Endothelial cell (in vitro differentiated cells): ENCODE data around the gene EID3. TPM values are rescaled to one million over a fixed set of nuclear protein-coding genes. Genes with fewer than 3 reads are reported as not detected.
"Not testable (repeated sequence)": the region's sequence is repeated elsewhere in the genome, so short reads cannot be mapped to it uniquely, and the experiment has no call there.

ENCODE experiments used
- DNase-seq: peaks from one replicate; pipeline ENCODE4 v3.0.0; 2021; ENCODE audit warnings: low spot score
- H3K27ac Mint-ChIP-seq: one replicate; pipeline ENCODE4 v1.8.0; 2021; ENCODE audit warnings: mixed read lengths, inconsistent platforms; ENCODE audit not compliant: unreplicated experiment
- H3K27me3 Mint-ChIP-seq: one replicate; pipeline ENCODE4 v1.8.0; 2021; ENCODE audit warnings: mild to moderate bottlenecking, moderate library complexity, mixed read lengths, inconsistent platforms; ENCODE audit not compliant: unreplicated experiment
- H3K36me3 Mint-ChIP-seq: one replicate; pipeline ENCODE4 v1.8.0; 2021; ENCODE audit warnings: mild to moderate bottlenecking, low read depth, mixed read lengths, inconsistent platforms; ENCODE audit not compliant: unreplicated experiment
- H3K4me1 Mint-ChIP-seq: one replicate; pipeline ENCODE4 v1.8.0; 2021; ENCODE audit warnings: mild to moderate bottlenecking, mixed read lengths, inconsistent platforms; ENCODE audit not compliant: unreplicated experiment
- H3K4me3 Mint-ChIP-seq: one replicate; pipeline ENCODE4 v1.8.0; 2021; ENCODE audit warnings: mild to moderate bottlenecking, mixed read lengths, inconsistent platforms; ENCODE audit not compliant: unreplicated experiment
- H3K9me3 Mint-ChIP-seq: one replicate; pipeline ENCODE4 v1.8.0; 2021; ENCODE audit warnings: mixed read lengths, inconsistent platforms; ENCODE audit not compliant: unreplicated experiment
- total RNA-seq: library from RNA; stranded (reverse); fragmentation: NEBNext Ultra II Directional; extraction: Animal tissue kit (Norgen Biotek cat#: 25700); gene quantifications from one replicate; pipeline ENCODE4 v1.2.1, GENCODE V29; 2021; ENCODE audit not compliant: unreplicated experiment
- TF ChIP-seq, protein P1 (sequence below): fragments of 200-600 bp; sonication (generic); IDR thresholded peaks from one replicate; pipeline ENCODE4 v1.5.0; 2021; ENCODE audit warnings: antibody characterized with exemption; ENCODE audit not compliant: unreplicated experiment

EID3 gene
- total RNA-seq, 1 donor from 2014 or later: 2.2 TPM

GRCh38 chr12:104263580-104264358 lies 39.8 kb upstream of the EID3 start:
- Mint-ChIP-seq H3K9me3 (no peaks in the 10 kb centered on the region), H3K4me1 (peaks cover 9% of the 10 kb centered on the region), H3K4me3 (no peak overlapping the region), H3K27me3 (no peaks in the 10 kb centered on the region), H3K36me3 (no peaks in the 10 kb centered on the region), H3K27ac (peak overlapping the region; percentile 7)
- TF ChIP-seq, protein P1, sequence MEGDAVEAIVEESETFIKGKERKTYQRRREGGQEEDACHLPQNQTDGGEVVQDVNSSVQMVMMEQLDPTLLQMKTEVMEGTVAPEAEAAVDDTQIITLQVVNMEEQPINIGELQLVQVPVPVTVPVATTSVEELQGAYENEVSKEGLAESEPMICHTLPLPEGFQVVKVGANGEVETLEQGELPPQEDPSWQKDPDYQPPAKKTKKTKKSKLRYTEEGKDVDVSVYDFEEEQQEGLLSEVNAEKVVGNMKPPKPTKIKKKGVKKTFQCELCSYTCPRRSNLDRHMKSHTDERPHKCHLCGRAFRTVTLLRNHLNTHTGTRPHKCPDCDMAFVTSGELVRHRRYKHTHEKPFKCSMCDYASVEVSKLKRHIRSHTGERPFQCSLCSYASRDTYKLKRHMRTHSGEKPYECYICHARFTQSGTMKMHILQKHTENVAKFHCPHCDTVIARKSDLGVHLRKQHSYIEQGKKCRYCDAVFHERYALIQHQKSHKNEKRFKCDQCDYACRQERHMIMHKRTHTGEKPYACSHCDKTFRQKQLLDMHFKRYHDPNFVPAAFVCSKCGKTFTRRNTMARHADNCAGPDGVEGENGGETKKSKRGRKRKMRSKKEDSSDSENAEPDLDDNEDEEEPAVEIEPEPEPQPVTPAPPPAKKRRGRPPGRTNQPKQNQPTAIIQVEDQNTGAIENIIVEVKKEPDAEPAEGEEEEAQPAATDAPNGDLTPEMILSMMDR: no peak
- no peak for DNase-seq

- not testable (repeated sequence) for H3K4me3 Mint-ChIP-seq, H3K36me3 Mint-ChIP-seq, H3K9me3 Mint-ChIP-seq, H3K27me3 Mint-ChIP-seq, H3K4me1 Mint-ChIP-seq, H3K27ac Mint-ChIP-seq, DNase-seq
Observed at GRCh38 chr12:104265436-104265835, 38.1 kb upstream of the EID3 start.

DNA sequence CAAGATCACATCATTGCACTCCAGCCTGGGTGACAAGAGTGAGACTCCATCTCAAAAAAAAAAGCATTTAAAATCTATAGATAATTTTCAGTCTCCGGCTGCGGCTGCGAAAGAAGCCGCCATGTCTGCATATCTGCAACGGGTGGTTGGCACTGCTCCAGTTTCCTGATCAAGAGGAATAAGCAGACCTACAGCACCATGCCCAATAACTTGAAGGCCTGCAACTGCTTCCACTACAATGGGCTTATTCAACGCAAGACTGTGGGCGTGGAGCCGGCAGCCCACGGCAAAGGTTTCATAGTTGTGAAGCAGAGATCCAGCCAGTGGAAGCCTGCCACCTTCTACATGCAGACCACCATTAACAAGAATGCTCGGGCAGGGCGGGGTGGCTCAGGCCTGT lies 30.6 kb upstream of the EID3 start:
- no peak overlapping the region for H3K4me3 Mint-ChIP-seq
- TF ChIP-seq, protein P1: no peak
- no peaks in the 10 kb centered on the region for H3K4me1 Mint-ChIP-seq
- H3K27ac Mint-ChIP-seq: no peak overlapping the region
- peaks cover 3% of the 10 kb centered on the region for H3K27me3 Mint-ChIP-seq
- H3K9me3 Mint-ChIP-seq: no peaks in the 10 kb centered on the region
- no peaks in the 10 kb centered on the region for H3K36me3 Mint-ChIP-seq
- no peak for DNase-seq

DNA sequence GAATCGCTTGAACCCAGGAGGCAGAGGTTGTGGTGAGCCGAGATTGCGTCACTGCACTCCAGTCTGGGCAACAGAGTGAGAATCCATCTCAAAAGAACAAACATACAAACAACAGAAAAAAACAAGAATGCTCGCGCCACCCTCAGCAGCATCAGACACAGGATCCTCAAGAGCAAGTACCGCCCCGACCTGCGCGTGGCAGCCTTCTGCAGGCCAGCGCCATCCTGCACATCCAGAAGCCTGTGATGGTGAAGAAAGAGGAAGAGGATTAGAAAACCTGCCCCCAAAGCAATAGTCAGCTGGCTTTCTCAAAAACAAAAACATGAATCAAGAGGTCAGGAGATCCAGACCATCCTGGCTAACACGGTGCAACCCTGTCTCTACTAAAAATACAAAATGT lies 30.0 kb upstream of the EID3 start:
- Mint-ChIP-seq H3K4me3 (no peak overlapping the region), H3K36me3 (no peaks in the 10 kb centered on the region), H3K27me3 (peaks cover 3% of the 10 kb centered on the region), H3K4me1 (no peaks in the 10 kb centered on the region), H3K9me3 (no peaks in the 10 kb centered on the region), H3K27ac (no peak overlapping the region)
- no peak for DNase-seq
- TF ChIP-seq, protein P1: no peak

DNA sequence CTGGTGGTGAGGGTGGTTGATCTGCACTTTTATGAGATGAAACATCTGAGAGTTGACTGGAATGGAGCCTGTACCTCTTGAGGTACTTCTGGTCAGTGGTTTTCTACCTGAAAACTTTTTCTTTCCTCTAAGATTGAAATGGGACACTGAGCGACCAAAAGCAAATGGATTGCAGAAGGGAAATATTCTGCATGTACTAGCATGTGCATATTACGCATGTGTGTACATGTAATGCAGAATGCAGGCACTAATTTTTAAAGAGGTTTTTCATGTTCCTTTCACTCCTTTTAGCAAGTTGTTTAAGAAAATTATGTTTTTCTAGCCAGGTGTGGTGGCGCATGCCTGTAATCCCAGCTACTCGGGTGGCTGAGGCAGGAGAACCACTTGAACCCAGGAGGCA lies 28.7 kb upstream of the EID3 start:
- Mint-ChIP-seq H3K9me3 (no peaks in the 10 kb centered on the region), H3K4me1 (no peaks in the 10 kb centered on the region), H3K36me3 (no peaks in the 10 kb centered on the region), H3K27ac (no peak overlapping the region), H3K4me3 (no peak overlapping the region), H3K27me3 (peaks cover 3% of the 10 kb centered on the region)
- DNase-seq: no peak
- TF ChIP-seq, protein P1: no peak
